ENCODE results near the gene BMI1.

BMI1 gene

DNA sequence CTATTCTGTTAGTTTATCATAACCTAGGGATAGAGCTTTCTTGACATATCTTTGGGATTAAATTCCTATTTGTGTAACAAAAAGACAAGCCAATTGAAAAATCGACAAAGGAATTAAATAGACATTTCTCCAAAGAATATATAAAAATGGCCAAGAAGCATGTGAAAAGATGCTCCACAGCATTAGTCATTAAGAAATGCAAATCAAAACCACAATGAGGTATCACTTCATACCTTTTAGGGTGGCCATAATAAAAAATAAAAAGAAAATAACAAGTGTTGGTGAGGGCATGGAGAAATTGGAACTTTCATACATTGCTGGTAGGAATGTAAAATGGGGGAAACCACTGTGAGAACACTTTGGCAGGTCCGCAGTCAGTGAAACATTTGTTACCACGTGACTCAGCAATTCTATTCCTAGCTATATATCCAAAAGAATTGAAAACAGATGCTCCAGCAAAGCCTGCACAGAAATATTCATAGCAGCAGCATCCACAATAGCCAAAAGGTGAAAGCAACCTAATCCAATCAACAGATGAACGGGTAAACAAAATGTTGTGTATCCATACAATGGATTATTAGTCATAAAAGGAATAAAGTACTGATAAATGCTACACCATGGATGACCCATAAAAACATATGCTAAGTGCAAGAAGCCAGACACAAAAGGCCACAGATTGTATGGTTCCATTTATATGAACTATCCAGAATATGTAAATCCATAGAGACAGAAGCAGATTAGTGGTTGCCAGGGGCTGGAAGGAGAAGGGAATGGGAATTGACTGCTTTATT, 44.9 kb downstream of the BMI1 start:
- FAIRE-seq (no peak), DNase-seq (ENCODE audit: insufficient read length, low spot score) (no peak)

DNA sequence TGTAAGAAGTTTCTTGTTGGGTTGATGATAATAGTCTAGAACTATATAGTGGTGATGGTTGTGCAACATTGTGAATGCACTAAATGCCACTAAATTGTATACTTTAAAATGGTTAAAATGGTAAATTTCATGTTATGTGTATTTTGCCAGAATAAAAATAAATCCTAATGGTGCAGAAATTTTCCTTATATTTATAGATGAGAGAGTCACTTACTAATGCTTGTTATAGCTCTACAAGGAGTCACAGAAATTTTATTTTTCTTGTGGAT, 45.5 kb downstream of the BMI1 start:
- FAIRE-seq: no peak
- DNase-seq (ENCODE audit: insufficient read length, low spot score): no peak

DNA sequence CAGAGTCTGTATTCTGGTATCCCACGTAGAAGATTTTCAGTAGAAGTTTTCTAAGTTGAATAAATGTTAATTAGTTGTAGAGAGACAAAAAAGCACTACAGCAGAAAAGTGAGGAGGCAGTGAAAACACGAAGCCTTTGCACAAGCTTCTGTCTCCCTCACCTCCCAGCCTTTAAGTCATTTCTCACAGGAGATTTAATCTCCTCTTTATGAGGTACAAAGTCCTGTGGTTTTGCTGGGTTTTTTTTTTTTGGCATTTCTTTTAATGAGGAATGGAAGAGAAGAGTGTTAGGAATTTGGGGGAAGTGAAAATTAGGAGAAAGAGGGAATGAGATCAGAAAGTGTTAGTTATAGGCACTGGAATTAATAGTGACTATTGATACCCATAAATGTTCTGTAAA, 45.9 kb downstream of the BMI1 start:
- FAIRE-seq (no peak), DNase-seq (ENCODE audit: insufficient read length, low spot score) (no peak)

DNA sequence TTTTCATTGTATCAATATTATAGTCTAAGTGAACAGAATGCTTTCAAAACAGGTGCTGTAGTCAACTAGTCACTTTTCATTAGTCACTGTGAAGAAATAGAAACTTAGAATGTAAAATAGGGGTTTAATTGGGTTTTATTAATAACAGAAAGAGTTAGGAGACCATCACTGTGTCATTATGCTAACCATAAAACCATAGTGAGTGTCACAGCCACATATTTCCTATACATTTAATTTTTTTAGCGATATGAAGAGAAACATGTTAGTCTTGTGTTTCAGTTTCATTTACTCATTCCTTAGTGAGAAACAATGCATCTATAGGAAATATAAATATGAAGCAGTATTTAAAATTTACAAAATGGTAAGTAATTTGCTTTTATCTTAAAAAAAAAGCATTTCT, 46.6 kb downstream of the BMI1 start:
- DNase-seq (ENCODE audit: insufficient read length, low spot score): no peak
- no peak for FAIRE-seq

DNA sequence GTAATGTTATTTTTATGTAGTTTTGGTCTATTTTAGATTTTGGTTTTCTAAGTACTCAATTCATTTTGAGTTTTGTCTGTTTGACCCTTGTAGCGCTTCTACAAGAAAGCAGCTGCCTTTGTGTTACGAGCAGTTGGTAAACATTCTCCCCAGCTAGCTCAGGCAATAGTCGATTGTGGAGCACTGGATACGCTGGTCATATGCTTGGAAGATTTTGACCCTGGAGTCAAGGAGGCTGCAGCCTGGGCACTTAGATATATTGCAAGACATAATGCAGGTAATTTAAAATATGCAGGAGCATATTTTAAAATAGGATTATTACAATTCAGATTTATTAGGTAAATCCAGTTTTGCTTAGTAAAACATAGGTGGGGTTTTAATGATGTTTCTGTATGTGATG, 47.5 kb downstream of the BMI1 start:
- FAIRE-seq: no peak
- no peak for DNase-seq (ENCODE audit: insufficient read length, low spot score)

DNA sequence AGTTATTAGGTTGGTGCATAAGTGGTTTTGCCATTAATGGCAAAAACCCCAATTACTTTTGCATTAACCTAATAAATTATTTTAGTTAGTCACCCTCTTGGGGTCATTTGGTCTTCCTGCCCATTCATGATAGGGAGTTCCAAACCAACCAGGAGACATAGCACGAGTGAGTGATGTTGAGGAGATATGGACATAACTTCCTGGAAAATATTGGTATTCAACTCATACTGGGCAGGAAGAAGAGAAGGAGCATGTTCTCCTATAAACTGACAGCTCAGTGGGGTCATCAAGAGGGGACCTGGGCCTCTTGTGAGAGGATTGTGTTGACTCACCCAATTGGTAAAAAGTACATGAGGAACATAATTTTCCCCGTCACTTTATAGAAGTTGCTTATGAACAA, 48.1 kb downstream of the BMI1 start:
- no peak for DNase-seq (ENCODE audit: insufficient read length, low spot score)
- FAIRE-seq: no peak

DNA sequence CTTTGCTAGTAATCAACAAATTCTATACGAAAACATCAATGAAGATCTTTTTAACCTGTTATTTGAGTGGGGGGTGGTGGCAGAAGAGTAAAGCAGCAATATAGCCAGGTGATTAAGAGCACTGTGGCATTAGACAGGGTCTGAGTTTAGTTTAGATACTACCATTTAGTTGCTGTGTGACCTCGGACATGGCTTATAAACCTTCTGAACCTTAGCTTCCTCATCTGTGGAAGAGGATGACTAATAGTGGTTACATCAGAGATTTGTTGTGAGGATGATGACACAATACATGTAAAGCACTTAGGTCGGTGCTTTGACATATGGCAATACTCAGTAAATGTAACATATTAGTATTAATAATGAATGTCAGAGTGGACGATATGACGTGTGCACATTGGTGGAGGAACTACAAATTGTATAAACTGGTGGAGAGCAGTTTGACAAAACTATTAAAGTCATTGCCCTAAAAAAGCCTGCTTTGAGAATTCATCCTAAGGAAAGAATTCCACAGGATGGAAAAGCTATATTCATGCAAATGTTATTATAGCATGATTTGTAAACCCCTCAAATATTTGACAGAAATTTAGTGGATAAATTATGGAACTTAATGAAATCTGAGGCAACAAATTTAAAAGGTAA, 48.7 kb downstream of the BMI1 start:
- DNase-seq (ENCODE audit: insufficient read length, low spot score): no peak
- FAIRE-seq: no peak

DNA sequence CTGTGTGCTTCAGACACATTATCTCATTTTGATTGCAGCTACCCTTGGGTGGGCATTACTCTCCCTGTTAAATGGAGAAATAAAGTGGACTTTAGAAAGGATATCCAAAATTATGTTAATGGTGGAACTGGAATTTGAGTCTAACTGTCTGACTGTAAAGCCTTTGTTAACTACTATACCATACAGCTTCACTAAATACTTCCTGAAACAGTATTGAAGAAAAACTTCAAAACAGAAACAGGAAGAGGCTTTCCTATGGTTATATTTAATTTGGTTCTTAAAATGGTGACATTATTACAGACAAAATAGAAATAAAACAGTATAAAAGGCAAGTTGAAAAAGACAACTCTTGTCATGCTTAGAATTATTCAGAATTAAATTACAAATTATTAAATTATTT, 49.4 kb downstream of the BMI1 start:
- DNase-seq (ENCODE audit: insufficient read length, low spot score): no peak

DNA sequence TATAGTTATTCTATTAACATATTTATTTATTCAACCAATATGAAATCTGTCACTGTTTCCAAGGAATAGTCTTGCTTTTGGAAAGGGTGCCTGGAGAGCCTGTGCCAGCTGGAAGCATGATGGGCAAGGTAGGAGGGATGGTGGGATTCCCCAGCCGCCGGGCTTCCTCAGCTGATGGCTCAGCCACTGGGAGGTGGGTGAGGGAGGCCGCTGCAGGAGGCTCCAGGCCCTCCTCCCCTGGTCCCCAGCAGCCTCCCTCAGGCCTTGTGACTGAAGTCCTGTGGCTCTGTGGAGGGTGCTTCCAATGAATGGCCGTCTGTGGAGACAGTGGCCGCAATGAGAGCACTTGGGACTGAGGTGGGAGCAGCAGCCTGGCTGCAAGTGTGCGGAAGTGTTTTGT, 51.4 kb downstream of the BMI1 start:
- no peak for FAIRE-seq

More for the DNA sequence above, 49.4 kb downstream of the BMI1 start:
- FAIRE-seq: no peak

DNA sequence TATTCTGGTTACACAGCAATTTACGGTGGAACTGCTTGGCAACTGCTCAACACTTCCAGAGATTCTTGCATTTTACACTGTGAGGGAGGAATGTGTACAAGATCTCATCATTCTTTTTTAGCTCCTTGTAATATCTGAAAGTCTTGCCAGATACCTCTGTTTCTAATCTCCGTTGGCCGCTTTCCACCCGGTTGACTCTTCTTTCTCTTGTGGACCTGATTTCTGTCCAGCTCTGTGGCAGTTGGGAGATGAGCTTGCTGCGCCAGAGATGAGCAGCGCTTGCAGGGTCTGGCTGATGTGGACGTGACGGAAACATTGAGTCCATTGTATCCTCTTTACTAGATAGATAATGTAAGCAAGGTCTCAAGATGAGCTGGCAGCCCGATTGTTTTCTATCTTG, 52.0 kb downstream of the BMI1 start:
- FAIRE-seq: no peak

More for the DNA sequence above, 51.4 kb downstream of the BMI1 start:
- no peak for DNase-seq (ENCODE audit: insufficient read length, low spot score)

DNA sequence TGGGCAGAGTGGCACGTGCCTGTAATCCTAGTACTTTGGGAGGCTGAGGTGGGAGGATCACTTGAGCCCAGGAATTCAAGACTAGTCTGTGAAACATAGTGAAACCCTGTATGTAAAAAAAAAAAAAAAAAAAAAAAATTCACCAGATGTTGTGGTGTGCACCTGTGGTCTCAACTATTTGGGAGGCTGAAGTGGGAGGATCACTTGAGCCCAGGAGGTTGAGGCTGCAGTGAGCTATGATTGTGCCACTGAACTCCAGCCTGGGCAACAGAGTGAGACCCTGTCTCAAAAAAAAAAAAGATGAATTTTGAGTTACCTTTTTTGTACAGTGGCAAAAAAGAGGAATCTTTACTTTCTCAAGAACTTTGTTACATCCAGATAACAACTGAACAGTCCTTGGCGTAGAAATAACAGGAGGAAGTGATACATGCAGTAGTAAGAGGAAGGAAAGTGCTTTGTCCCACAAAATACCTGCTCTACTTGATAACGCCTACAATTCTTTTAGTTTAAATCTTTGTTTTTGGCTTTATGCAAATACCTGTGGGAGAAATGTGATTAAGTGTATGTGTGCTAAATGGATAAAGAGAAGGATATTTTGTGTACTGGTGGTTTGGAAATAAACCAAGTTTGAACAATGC, 53.7 kb downstream of the BMI1 start:
- FAIRE-seq (no peak), DNase-seq (ENCODE audit: insufficient read length, low spot score) (no peak)

More for the DNA sequence above, 52.0 kb downstream of the BMI1 start:
- no peak for DNase-seq (ENCODE audit: insufficient read length, low spot score)

DNA sequence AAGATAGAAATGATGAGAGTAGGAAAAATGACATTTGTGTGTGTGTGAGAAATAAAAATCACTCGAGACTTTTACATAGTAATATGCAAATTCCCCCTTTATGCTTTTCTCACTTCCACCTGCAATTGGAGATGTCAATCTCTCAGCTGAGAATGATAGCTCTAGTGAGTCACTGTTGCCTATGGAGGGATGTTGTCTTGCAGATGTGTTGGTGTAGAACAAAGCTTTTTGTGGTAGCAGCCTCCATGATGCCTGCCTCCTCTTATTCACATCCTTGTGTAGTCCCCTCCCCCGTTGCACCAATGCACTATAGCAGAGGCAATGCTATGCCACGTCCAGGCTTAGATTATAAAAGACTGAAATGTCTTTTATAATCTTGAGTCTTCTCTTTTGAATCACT, 58.2 kb downstream of the BMI1 start:
- DNase-seq (ENCODE audit: insufficient read length, low spot score) (no peak), FAIRE-seq (no peak)

Data from HTR-8/SVneo (cell line).